ENCODE results near the gene IFIT3.
"Not testable (repeated sequence)": the region's sequence is repeated elsewhere in the genome, so short reads cannot be mapped to it uniquely, and the experiment has no call there.

Gene IFIT3

DNA sequence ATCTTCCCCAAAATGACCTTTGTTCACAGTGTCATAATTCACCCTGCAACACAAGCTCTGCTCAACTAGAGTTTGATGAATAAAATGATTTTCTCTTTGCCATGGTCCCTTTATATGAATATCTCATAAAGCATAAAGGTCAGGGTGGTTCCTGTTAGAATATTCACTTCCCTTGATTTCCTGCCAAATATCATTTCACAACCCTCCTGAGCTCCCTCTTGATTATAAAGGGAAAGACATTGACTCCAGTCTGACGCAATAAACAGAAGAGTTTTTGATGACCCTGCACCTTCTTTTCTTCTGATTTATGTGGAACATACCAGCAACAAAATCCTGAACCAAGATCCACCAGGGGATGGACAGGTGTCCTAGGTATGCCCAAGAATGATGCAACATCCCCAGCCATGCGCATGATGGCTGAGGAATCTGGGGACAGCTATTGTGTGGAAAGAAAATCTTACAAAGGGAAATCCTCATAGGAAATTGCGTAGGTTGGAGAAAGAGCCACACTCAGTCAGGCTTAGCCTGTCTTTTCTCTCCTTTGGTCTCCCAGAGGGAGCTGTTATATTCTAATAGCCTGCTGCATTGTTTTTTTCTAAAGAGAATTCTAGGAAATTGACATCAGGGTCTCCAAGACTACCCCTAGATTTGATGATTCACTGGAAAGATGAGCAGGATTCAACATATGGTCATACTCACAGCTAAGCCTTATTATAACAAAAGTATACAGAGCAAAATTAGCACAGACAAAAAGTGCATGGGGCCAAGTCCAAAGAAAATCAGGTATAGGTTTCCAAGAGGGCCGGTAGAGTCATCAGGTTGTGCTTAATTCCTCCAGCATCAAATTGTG lies 18.8 kb downstream of the IFIT3 start:
- Mint-ChIP-seq H3K36me3 (ENCODE audit: insufficient read depth) (no peaks in the 10 kb centered on the region), H3K9me3 (no peaks in the 10 kb centered on the region), H3K27ac (no peak overlapping the region), H3K4me1 (ENCODE audit: low read depth in 2 of 2) (no peaks in the 10 kb centered on the region), H3K4me3 (no peak overlapping the region), H3K27me3 (peaks cover 0 to 75% of the 10 kb centered on the region in 2 donors)
- no peak for DNase-seq
- no peak for ATAC-seq (replicated peaks)

- H3K36me3 Mint-ChIP-seq (ENCODE audit: insufficient read depth): no peaks in the 10 kb centered on the region
- ATAC-seq (replicated peaks): no peak
- peaks cover 0 to 3% of the 10 kb centered on the region in 2 donors for H3K4me1 Mint-ChIP-seq (ENCODE audit: low read depth in 2 of 2)
- DNase-seq: no peak
- peaks cover 10 to 81% of the 10 kb centered on the region in 2 donors for H3K27me3 Mint-ChIP-seq
- no peaks in the 10 kb centered on the region for H3K9me3 Mint-ChIP-seq
- no peak overlapping the region for H3K4me3 Mint-ChIP-seq
- no peak overlapping the region for H3K27ac Mint-ChIP-seq
Observed at GRCh38 chr10:89347701-89348457, 20.1 kb downstream of the IFIT3 start.

DNA sequence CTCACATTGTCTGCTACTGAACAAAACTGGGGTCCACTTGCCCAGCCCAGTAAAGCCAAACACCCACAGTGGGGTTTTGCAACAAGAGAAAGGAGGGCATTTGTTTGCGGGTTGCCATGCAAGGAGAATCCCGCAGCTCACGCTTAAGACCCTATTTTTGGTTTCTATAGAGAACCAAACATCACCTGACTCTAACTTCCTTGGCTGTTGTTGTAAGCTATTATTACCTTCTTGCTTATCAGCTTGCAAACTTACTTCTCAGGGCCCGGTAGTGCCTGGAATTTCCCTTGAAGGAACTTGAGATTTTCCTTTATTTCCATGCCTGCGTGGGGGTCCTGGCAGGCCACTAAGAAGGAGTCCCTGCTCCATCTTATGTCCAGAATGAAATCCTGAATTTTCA lies 20.7 kb downstream of the IFIT3 start:
- Mint-ChIP-seq H3K9me3 (no peaks in the 10 kb centered on the region), H3K27me3 (peaks cover 16 to 81% of the 10 kb centered on the region in 2 donors), H3K27ac (no peak overlapping the region), H3K4me3 (no peak overlapping the region), H3K36me3 (ENCODE audit: insufficient read depth) (no peaks in the 10 kb centered on the region), H3K4me1 (ENCODE audit: low read depth in 2 of 2) (peaks cover 0 to 3% of the 10 kb centered on the region in 2 donors)
- ATAC-seq (replicated peaks) (no peak), DNase-seq (no peak)

- Mint-ChIP-seq H3K4me1 (ENCODE audit: low read depth in 2 of 2) (peaks cover 0 to 3% of the 10 kb centered on the region in 2 donors), H3K9me3 (no peaks in the 10 kb centered on the region), H3K36me3 (ENCODE audit: insufficient read depth) (no peaks in the 10 kb centered on the region), H3K27me3 (peaks cover 16 to 81% of the 10 kb centered on the region in 2 donors), H3K27ac (no peak overlapping the region), H3K4me3 (no peak overlapping the region)
- no peak for DNase-seq
- no peak for ATAC-seq (replicated peaks)
Observed at GRCh38 chr10:89348975-89349374, 21.2 kb downstream of the IFIT3 start.

- H3K27me3 Mint-ChIP-seq: peaks cover 16 to 82% of the 10 kb centered on the region in 2 donors
- not testable (repeated sequence) for H3K9me3 Mint-ChIP-seq; H3K4me1 Mint-ChIP-seq (ENCODE audit: low read depth in 2 of 2); H3K36me3 Mint-ChIP-seq (ENCODE audit: insufficient read depth); H3K27ac Mint-ChIP-seq; ATAC-seq (replicated peaks); H3K4me3 Mint-ChIP-seq; DNase-seq
Observed at GRCh38 chr10:89350631-89351315, 23.0 kb downstream of the IFIT3 start.

DNA sequence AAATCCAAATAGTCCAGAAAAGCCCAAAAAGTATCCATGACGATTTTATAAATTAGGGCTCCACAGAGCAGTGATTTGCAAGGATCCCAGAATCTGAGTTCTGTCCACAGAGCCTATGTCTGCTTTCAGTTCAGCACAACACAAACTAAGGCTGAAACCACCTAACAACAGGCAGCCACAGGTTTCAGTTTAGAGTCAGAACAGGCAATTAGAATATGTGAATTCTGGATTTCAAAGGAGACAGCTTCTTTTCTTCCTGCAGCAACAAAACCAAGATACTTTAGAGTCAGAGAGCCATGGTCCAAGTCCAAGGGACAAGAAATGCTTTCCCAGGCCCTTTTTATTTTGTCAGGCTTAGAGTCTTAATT lies 23.6 kb downstream of the IFIT3 start:
- peaks cover 16 to 82% of the 10 kb centered on the region in 2 donors for H3K27me3 Mint-ChIP-seq
- no peak for DNase-seq
- H3K9me3 Mint-ChIP-seq: no peaks in the 10 kb centered on the region
- peaks cover 2% of the 10 kb centered on the region for H3K36me3 Mint-ChIP-seq (ENCODE audit: insufficient read depth)
- H3K4me3 Mint-ChIP-seq: no peak overlapping the region
- H3K4me1 Mint-ChIP-seq (ENCODE audit: low read depth in 2 of 2): peaks cover 0 to 3% of the 10 kb centered on the region in 2 donors
- no peak for ATAC-seq (replicated peaks)
- no peak overlapping the region for H3K27ac Mint-ChIP-seq

DNA sequence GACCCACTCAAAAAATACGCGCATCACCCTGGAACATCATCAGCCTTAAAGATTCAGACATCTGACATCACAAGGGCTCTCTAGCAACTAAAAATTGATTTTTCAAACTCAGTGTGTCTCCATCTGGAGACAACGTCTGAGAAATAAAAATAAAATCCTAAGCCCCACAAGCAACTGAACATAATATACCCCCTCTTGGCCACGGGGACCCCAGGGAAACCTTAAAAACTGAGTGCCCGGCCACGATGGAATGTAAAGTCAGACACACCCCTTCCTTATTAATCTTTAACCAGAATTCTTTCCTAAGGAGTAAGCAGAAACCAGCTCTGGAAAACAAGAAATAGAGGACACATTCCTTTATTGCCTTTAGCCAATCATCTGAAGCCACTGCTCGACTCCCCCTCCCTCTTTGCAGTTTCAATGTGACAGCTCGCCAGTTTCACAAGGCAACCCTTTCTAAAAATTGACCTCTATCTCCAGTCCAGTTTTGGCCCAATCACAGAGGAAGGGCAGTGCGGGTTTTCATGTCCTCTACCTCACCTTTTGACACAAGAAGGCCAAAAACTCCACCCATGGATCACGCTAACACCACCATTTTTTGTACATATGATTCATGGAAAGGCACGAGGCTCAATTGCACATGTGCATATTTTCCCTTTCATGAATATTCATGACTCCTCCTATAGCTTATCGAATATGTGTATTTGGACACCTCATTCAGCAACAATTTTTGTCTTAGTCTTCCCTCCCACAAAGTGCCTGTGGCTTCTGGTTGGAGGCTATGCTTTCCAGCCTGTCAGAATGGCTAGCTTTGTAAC lies 24.2 kb downstream of the IFIT3 start:
- Mint-ChIP-seq H3K36me3 (ENCODE audit: insufficient read depth) (peaks cover 2% of the 10 kb centered on the region), H3K27ac (peak overlapping the region in 1 of 2 donors; percentile 35), H3K4me3 (no peak overlapping the region), H3K27me3 (peaks cover 16 to 77% of the 10 kb centered on the region in 2 donors), H3K4me1 (ENCODE audit: low read depth in 2 of 2) (peaks cover 0 to 3% of the 10 kb centered on the region in 2 donors), H3K9me3 (no peaks in the 10 kb centered on the region)
- DNase-seq (no peak), ATAC-seq (replicated peaks) (no peak)

- Mint-ChIP-seq H3K4me3 (no peak overlapping the region), H3K4me1 (ENCODE audit: low read depth in 2 of 2) (peaks cover 0 to 3% of the 10 kb centered on the region in 2 donors), H3K36me3 (ENCODE audit: insufficient read depth) (peaks cover 2% of the 10 kb centered on the region), H3K9me3 (no peaks in the 10 kb centered on the region), H3K27me3 (peaks cover 16 to 77% of the 10 kb centered on the region in 2 donors), H3K27ac (no peak overlapping the region)
- ATAC-seq (replicated peaks) (no peak), DNase-seq (no peak)
Observed at GRCh38 chr10:89352802-89353201, 25.0 kb downstream of the IFIT3 start.

GRCh38 chr10:89355394-89355931 lies 27.7 kb downstream of the IFIT3 start:
- Mint-ChIP-seq H3K4me3 (no peak overlapping the region), H3K36me3 (ENCODE audit: insufficient read depth) (peaks cover 2% of the 10 kb centered on the region), H3K27ac (no peak overlapping the region), H3K9me3 (no peaks in the 10 kb centered on the region), H3K4me1 (ENCODE audit: low read depth in 2 of 2) (peaks cover 0 to 3% of the 10 kb centered on the region in 2 donors), H3K27me3 (peaks cover 16 to 56% of the 10 kb centered on the region in 2 donors)
- no peak for DNase-seq
- ATAC-seq (replicated peaks): no peak

DNA sequence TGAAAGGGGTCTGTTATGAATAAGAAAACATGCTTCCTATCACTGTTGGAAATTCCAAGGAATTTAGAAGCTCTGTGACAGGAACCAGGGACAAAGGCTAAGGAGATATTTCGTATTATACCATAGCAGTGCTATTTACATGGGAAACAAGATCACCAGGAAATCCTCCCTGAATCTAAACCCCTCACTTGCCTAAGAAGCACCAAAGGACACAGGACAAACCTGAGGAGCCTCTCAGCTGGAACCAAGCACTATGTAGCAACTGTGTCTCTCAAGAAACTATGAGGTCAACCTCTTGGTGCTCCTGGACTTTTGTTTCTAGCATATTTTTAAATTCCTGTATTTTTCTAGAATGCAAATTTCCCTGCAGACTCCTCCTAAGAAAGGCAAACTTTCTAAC lies 29.3 kb downstream of the IFIT3 start:
- H3K4me3 Mint-ChIP-seq: no peak overlapping the region
- no peak overlapping the region for H3K27ac Mint-ChIP-seq
- peaks cover 0 to 3% of the 10 kb centered on the region in 2 donors for H3K4me1 Mint-ChIP-seq (ENCODE audit: low read depth in 2 of 2)
- DNase-seq (no peak), ATAC-seq (replicated peaks) (no peak)
- H3K27me3 Mint-ChIP-seq: peaks cover 12 to 48% of the 10 kb centered on the region in 2 donors
- peaks cover 2% of the 10 kb centered on the region for H3K36me3 Mint-ChIP-seq (ENCODE audit: insufficient read depth)
- no peaks in the 10 kb centered on the region for H3K9me3 Mint-ChIP-seq

DNA sequence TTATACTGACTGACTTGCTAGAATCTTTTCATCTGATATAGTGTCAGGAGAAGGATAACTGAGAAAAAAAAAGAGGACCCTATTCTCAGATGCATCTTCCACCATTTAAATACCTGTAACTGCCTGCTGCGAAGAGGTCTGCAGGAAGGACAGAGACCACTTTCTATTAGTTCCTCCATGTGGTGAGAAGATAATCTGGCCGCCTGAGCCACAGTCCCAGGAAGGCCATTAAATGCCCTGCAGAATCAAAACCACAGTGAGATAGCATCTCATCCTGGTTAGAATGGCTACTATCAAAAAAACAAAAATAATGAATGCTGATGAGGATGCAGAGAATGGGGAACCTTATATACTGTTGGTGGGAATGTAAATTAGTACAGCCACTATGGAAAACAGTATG lies 30.2 kb downstream of the IFIT3 start:
- Mint-ChIP-seq H3K36me3 (ENCODE audit: insufficient read depth) (peaks cover 2% of the 10 kb centered on the region), H3K9me3 (no peaks in the 10 kb centered on the region), H3K27me3 (peaks cover 4 to 39% of the 10 kb centered on the region in 2 donors), H3K27ac (no peak overlapping the region), H3K4me3 (no peak overlapping the region), H3K4me1 (ENCODE audit: low read depth in 2 of 2) (no peaks in the 10 kb centered on the region)
- DNase-seq (no peak), ATAC-seq (replicated peaks) (no peak)

DNA sequence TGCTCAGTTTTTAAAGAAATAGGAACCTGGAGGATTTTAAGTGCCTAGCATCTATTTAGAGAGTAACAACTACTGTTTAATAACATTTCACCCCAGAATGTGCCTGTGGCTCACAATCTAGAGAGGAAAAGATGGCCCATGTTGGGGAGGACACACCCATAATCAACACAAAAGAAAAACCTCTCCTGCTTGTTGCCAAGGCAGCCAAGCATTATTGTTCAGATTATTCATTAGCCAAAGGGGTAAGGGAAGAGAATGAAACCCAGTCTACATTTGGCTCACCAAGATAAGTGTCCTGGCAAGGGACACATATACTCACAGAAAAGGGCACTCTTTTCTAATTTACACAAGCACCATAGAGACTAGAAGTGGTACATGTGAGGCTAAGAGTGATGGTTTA lies 32.4 kb downstream of the IFIT3 start:
- peaks cover 0 to 18% of the 10 kb centered on the region in 2 donors for H3K27me3 Mint-ChIP-seq
- no peaks in the 10 kb centered on the region for H3K9me3 Mint-ChIP-seq
- ATAC-seq (replicated peaks) (no peak), DNase-seq (no peak)
- no peaks in the 10 kb centered on the region for H3K4me1 Mint-ChIP-seq (ENCODE audit: low read depth in 2 of 2)
- no peak overlapping the region for H3K27ac Mint-ChIP-seq
- H3K36me3 Mint-ChIP-seq (ENCODE audit: insufficient read depth): no peaks in the 10 kb centered on the region
- H3K4me3 Mint-ChIP-seq: no peak overlapping the region

Measured in effector memory CD8-positive, alpha-beta T cell (primary cell).